Measurements from ENCODE around the gene SUFU. TPM values are rescaled to one million over a fixed set of nuclear protein-coding genes. Genes with fewer than 3 reads are reported as not detected.

The SUFU gene
- total and polyA plus RNA-seq, 2 of the 13 experiments (the other 11 are each of a cell fraction or from before 2014, with no cell fraction given): 2.9 to 5.5 TPM

- no peak for TF ChIP-seq ZBTB14 (CRISPR knock-in tag; IDR thresholded peaks at IDR 0.05)
- TF ChIP-seq GRHL1 (CRISPR knock-in tag; conservative IDR thresholded peaks at IDR 0.05): no peak
- no peak for TF ChIP-seq CSRNP2 (CRISPR knock-in tag; conservative IDR thresholded peaks at IDR 0.05; ENCODE audit: low read depth)
- no peak for TF ChIP-seq SALL2 (CRISPR knock-in tag; IDR thresholded peaks at IDR 0.05)
- TF ChIP-seq ZMYM4 (CRISPR knock-in tag; IDR thresholded peaks at IDR 0.05): no peak; the same call in 1 of the 2 replicates
- TF ChIP-seq RFXAP (CRISPR knock-in tag; IDR thresholded peaks at IDR 0.05; ENCODE audit: borderline replicate concordance): no peak
- peak; percentile 75; the same call in 1 of the 2 replicates for TF ChIP-seq ZNF691 (CRISPR knock-in tag; IDR thresholded peaks at IDR 0.05; ENCODE audit: borderline replicate concordance, low read depth)
- 0 out of 2 replicates have a peak, but pooled peaks have one; percentile 47 for TF ChIP-seq ZBTB3 (CRISPR knock-in tag; IDR thresholded peaks at IDR 0.05; ENCODE audit: borderline replicate concordance, low read depth)
- TF ChIP-seq MTF2 (CRISPR knock-in tag; IDR thresholded peaks at IDR 0.05; ENCODE audit: borderline replicate concordance): no peak
- TF ChIP-seq RBM22 (optimal IDR thresholded peaks at IDR 0.05; ENCODE audit: low read length): no peak
- TF ChIP-seq GABPB1 (CRISPR knock-in tag; IDR thresholded peaks at IDR 0.05): peak; percentile 81
- no peak for TF ChIP-seq MZF1 (CRISPR knock-in tag; IDR thresholded peaks at IDR 0.05; ENCODE audit: borderline replicate concordance)
- peak; percentile 66 for TF ChIP-seq ZNF709 (CRISPR knock-in tag; IDR thresholded peaks at IDR 0.05)
- peak; percentile 51; the same call in 1 of the 2 replicates for TF ChIP-seq MIER2 (CRISPR knock-in tag; IDR thresholded peaks at IDR 0.05)
- TF ChIP-seq ZNF609 (CRISPR knock-in tag; IDR thresholded peaks at IDR 0.05; ENCODE audit: borderline replicate concordance): peak; percentile 86
- no peak for TF ChIP-seq SIN3A (IDR thresholded peaks at IDR 0.05; ENCODE audit: borderline replicate concordance, low read depth, low read length)
- no peak for TF ChIP-seq MATR3 (CRISPR knock-in tag; IDR thresholded peaks at IDR 0.05)
- no peak for TF ChIP-seq ZNF614 (CRISPR knock-in tag; IDR thresholded peaks at IDR 0.05; ENCODE audit: borderline replicate concordance)
- TF ChIP-seq POLR2A (IDR thresholded peaks at IDR 0.05; ENCODE audit: insufficient read depth in 1 of 2, low read depth in 2 of 2, low read length in 2 of 2): 0 out of 4 replicates have a peak, but pooled peaks of 1 of the 2 experiments have one; percentile 11
These were observed 157.3 kb downstream of the SUFU start (continued) for GRCh38 chr10:102660888-102661657.

Measured in HepG2 (cell line).